ENCODE data around the gene PGLYRP3. TPM values are rescaled to one million over a fixed set of nuclear protein-coding genes. Genes with fewer than 3 reads are reported as not detected.

PGLYRP3 gene
- total RNA-seq, 1 donor from 2014 or later: not detected

DNA sequence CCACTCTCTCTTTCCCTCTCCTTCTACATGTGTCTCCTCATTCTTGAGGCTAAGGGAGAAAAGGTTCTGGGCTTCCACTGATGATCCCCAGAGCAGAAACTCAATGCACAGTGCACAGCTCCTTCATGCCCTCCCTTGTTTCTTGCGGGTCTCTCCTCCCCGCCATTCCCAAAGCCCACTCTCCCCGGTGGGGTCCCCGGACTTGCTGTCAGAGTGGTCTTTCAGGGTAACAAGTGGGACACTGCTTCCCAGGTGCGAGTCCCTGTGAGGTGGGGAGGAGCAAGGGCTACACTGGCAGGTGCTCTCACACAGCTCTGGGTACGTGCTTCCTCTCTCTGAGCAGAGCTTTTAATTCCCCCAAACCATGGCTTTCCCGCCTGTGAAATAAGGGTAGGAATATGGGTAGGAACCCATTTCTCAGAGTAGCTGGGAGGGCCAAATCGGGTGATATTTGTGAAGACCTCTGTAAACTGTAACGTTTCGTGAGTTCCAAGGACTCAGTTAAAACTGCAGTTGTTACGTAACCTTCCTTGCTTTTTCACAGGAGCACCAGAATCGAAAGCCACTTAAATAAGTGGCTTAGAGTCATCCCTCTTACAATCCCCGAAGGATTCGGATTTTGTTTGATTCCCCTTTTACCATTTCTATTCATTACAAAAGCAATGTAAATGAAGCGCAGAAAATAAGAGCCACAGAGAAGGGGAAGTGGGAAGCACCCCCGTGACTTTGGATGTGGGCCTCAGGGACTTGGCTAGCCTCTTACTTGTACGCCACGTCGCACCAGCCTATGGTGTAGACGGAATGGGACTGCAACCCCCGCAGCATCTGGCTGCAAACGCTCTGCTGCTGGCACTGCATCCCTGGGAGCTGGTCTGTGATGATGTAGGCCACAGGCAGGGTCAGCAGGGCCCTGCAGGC, 6.2 kb downstream of the PGLYRP3 start:
- TF ChIP-seq, protein P1, sequence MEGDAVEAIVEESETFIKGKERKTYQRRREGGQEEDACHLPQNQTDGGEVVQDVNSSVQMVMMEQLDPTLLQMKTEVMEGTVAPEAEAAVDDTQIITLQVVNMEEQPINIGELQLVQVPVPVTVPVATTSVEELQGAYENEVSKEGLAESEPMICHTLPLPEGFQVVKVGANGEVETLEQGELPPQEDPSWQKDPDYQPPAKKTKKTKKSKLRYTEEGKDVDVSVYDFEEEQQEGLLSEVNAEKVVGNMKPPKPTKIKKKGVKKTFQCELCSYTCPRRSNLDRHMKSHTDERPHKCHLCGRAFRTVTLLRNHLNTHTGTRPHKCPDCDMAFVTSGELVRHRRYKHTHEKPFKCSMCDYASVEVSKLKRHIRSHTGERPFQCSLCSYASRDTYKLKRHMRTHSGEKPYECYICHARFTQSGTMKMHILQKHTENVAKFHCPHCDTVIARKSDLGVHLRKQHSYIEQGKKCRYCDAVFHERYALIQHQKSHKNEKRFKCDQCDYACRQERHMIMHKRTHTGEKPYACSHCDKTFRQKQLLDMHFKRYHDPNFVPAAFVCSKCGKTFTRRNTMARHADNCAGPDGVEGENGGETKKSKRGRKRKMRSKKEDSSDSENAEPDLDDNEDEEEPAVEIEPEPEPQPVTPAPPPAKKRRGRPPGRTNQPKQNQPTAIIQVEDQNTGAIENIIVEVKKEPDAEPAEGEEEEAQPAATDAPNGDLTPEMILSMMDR (conservative IDR thresholded peaks at IDR 0.05; ENCODE audit: low read depth, low read length): no peak
- no peak overlapping the region for H3K4me3 ChIP-seq (ENCODE audit: low read depth, low read length)
- no peak for DNase-seq (ENCODE audit: low read depth)

DNA sequence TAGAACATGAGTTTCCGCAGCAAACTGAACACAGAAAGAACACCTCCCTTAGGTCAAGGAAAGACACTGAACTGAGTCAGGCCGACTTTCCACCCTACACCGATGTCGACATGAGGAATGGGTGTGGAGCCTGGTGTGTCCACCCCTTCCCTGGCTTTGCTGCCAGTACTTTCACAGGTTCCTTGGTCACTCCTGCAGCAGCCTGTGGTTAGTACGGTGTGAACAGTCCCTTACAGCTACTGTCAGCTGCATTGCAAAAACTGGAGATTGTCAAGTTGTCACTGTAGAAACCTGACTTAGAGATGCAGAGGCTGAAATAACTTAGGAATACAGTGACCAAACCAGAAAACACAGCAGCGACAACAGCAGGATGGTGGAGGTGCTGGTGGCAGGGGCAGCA, 7.1 kb downstream of the PGLYRP3 start:
- TF ChIP-seq, protein P1 (conservative IDR thresholded peaks at IDR 0.05; ENCODE audit: low read depth, low read length): no peak
- no peak overlapping the region for H3K4me3 ChIP-seq (ENCODE audit: low read depth, low read length)
- DNase-seq (ENCODE audit: low read depth): no peak

DNA sequence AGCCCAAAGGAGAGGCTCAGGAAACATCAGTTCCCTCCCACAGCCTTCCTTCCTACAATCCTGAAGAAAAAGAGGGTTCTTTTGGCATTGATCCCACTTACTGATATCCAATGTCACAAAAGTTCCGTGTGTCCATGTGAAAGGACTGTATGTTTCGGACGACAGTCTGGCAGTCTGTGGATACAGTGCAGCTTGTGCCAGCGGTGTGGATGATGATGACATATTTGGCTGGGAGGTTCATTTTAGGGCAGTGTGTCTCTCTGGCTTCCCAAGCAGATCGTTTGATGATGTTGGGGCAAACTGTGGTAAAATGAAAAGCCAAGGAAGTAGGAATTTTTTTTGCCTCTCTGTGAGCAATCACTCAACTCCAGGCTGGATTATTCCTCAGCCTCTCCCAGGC, 10.4 kb downstream of the PGLYRP3 start:
- no peak overlapping the region for H3K4me3 ChIP-seq (ENCODE audit: low read depth, low read length)
- DNase-seq (ENCODE audit: low read depth): no peak
- TF ChIP-seq, protein P1 (conservative IDR thresholded peaks at IDR 0.05; ENCODE audit: low read depth, low read length): no peak

DNA sequence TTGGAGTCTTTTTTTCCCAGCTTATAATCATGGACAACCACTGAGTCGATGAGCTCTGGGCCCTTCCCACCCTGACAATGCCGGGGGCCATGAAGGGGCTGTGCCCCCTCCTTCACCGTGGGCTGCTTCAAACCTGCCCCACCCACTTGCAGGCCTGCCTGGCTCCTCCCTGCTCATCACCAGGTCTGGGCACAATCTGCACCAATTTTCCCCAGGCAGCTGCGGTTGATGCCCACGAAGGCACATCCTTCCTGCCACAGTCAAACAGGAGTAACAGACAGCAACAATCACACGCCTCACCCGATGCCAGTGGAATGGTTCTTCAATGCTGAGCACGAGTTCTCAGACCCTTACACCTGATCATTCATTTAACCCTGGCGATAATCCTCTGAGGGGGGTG, 18.9 kb downstream of the PGLYRP3 start:
- TF ChIP-seq, protein P1 (conservative IDR thresholded peaks at IDR 0.05; ENCODE audit: low read depth, low read length): no peak
- DNase-seq (ENCODE audit: low read depth): no peak
- no peak overlapping the region for H3K4me3 ChIP-seq (ENCODE audit: low read depth, low read length)

DNA sequence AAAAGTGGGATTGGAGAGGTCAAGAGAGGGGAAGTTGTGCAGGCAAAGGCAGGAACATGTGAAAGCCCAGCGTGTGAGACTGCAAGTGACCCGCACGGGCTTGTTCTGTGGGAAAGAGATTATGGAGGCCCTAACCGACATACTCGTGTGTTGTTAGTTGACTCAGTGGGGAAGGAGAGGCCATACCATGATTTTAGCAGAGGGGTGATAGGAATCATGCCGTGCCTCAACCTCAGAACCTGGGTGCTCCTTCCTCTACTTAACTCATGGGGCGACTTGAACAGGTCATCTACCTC, 19.3 kb downstream of the PGLYRP3 start:
- TF ChIP-seq, protein P1 (conservative IDR thresholded peaks at IDR 0.05; ENCODE audit: low read depth, low read length): no peak
- no peak overlapping the region for H3K4me3 ChIP-seq (ENCODE audit: low read depth, low read length)
- DNase-seq (ENCODE audit: low read depth): no peak

DNA sequence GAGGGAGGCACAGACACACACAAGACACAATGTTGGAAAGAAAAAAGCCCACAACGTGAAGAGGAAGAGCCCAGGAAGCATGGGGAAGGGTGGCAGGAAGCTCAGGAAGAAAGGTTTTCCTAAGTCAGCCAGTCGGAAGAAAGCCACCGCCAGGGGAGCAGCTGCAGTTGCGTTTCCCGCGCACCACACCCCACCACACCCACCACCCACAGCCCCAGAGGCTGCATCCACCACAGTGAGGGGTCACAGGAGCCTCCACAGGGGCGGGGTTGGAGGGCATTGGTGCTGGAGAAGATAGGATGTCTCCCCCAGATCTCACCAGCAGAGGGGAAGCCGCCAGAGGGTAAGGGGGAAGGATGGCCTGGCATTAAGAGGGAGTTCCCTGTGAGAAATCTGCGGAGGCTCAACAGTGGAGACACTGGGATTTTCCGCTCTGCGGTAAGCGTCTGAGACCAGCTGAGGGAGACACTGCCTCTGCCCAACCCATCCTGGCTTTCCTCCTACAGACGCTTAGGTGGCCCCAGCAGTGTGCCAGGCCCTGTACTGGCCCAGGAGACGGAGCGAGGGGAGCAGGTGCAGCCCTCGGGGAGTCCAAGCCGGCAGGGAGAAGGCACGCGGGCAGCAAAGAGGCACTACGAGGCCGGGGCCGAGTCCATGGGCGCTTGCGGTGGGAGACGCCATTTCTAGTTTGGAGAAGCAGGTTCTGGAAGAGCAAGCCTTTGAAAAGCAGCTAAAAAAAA, 19.8 kb downstream of the PGLYRP3 start:
- no peak overlapping the region for H3K4me3 ChIP-seq (ENCODE audit: low read depth, low read length)
- DNase-seq (ENCODE audit: low read depth): no peak
- TF ChIP-seq, protein P1 (conservative IDR thresholded peaks at IDR 0.05; ENCODE audit: low read depth, low read length): no peak
